ENCODE measurements around the gene VAV3. TPM values are rescaled to one million over a fixed set of nuclear protein-coding genes. Genes with fewer than 3 reads are reported as not detected.

The VAV3 gene
- total and polyA plus RNA-seq, 2 donors (not counting 1 experiment from before 2014, with no cell fraction given) = not detected

DNA sequence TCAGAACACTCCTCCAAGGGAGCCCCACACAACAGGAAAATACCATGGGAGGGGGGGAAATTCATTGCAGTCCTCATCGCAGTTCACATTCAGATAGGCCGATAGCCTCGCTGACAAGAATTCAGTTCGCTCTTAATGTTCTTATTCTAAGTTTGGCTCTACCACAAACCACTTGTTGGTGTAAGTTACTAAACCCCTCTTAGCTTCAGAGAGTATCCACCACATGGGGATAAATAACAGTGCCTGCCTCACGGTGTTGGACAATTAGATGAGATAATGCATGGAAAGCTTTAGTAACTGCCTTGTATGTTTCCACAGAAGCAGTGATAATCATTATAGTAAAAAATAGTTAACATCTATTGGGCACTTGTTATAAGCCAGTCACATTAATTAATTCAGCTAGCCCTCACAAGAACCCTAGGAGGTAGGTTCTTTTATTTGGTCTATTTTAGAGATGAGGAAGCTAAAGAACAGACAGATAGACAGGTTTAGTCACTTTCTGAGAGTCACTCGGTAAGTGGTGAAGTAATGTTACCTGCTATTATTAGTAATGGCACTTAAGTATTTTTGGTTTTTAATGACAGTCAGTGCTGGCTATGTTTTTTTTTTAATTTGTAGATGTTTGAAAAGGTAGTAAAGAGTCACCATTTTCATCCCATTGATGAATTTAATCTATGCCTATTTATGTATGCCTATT, 10.1 kb downstream of the VAV3 start:
- no peaks in the 10 kb centered on the region for H3K9me3 ChIP-seq (ENCODE audit: control insufficient read depth, insufficient read depth, low read depth, low read length)
- no peak for TF ChIP-seq EZH2 (IDR thresholded peaks at IDR 0.05; ENCODE audit: low read length, missing control alignments)
- TF ChIP-seq, protein P1, sequence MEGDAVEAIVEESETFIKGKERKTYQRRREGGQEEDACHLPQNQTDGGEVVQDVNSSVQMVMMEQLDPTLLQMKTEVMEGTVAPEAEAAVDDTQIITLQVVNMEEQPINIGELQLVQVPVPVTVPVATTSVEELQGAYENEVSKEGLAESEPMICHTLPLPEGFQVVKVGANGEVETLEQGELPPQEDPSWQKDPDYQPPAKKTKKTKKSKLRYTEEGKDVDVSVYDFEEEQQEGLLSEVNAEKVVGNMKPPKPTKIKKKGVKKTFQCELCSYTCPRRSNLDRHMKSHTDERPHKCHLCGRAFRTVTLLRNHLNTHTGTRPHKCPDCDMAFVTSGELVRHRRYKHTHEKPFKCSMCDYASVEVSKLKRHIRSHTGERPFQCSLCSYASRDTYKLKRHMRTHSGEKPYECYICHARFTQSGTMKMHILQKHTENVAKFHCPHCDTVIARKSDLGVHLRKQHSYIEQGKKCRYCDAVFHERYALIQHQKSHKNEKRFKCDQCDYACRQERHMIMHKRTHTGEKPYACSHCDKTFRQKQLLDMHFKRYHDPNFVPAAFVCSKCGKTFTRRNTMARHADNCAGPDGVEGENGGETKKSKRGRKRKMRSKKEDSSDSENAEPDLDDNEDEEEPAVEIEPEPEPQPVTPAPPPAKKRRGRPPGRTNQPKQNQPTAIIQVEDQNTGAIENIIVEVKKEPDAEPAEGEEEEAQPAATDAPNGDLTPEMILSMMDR (conservative IDR thresholded peaks at IDR 0.05 in 1 of 2, IDR thresholded peaks at IDR 0.05 in 1 of 2; ENCODE audit: low read depth in 1 of 2, low read length in 2 of 2) = no peak
- no peak overlapping the region for H3K27ac ChIP-seq (ENCODE audit: insufficient read depth, low read length)
- DNase-seq (ENCODE audit: low read depth in 2 of 2) = no peak
- H3K79me2 ChIP-seq (ENCODE audit: control insufficient read depth, insufficient read depth, low read length) = no peaks in the 10 kb centered on the region
- no peaks in the 10 kb centered on the region for H4K20me1 ChIP-seq (ENCODE audit: control insufficient read depth, extremely low read depth, insufficient read depth, low read length)
- H3K9ac ChIP-seq (ENCODE audit: insufficient read depth, low read length) = no peak overlapping the region
- H3K4me1 ChIP-seq (ENCODE audit: control insufficient read depth, extremely low read depth, insufficient read depth, low read length) = no peaks in the 10 kb centered on the region
- no peaks in the 10 kb centered on the region for H3K36me3 ChIP-seq (ENCODE audit: control insufficient read depth, insufficient read depth, low read length)
- H3K27me3 ChIP-seq (ENCODE audit: control insufficient read depth, insufficient read depth, low read length) = peaks cover 5% of the 10 kb centered on the region
- no peak overlapping the region for H3K4me2 ChIP-seq (ENCODE audit: extremely low read depth, insufficient read depth, low read length)
- H2AFZ ChIP-seq (ENCODE audit: low read length) = no peak overlapping the region
- H3K4me3 ChIP-seq (replicated peaks in 1 of 4; ENCODE audit: control extremely low read depth in 1 of 4, insufficient read depth in 1 of 4, low read depth in 3 of 4, low read length in 4 of 4) = no peak overlapping the region

DNA sequence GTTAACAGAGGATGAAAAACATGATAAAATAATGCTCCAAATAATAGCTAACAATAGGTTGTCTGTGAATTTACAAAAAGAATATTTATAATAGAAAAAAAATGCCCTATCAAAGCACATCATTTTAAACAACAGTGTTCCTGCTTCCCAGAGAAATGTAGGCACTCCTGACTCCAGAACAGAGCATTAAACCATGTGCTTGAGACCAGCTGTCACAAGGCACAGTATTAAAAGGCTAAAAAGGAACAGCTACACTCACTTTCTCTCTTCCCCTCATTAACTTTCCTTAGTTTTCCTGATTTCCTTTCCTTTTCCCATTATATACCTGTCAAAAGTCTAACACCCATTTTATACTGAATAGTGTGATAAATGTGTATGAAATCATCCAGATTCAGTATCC, 10.9 kb downstream of the VAV3 start:
- no peaks in the 10 kb centered on the region for H3K9me3 ChIP-seq (ENCODE audit: control insufficient read depth, insufficient read depth, low read depth, low read length)
- no peak overlapping the region for H3K4me2 ChIP-seq (ENCODE audit: extremely low read depth, insufficient read depth, low read length)
- H4K20me1 ChIP-seq (ENCODE audit: control insufficient read depth, extremely low read depth, insufficient read depth, low read length) = no peaks in the 10 kb centered on the region
- no peaks in the 10 kb centered on the region for H3K36me3 ChIP-seq (ENCODE audit: control insufficient read depth, insufficient read depth, low read length)
- no peak overlapping the region for H3K27ac ChIP-seq (ENCODE audit: insufficient read depth, low read length)
- H3K79me2 ChIP-seq (ENCODE audit: control insufficient read depth, insufficient read depth, low read length) = no peaks in the 10 kb centered on the region
- H3K4me3 ChIP-seq (replicated peaks in 1 of 4; ENCODE audit: control extremely low read depth in 1 of 4, insufficient read depth in 1 of 4, low read depth in 3 of 4, low read length in 4 of 4) = no peak overlapping the region
- TF ChIP-seq, protein P1 (conservative IDR thresholded peaks at IDR 0.05 in 1 of 2, IDR thresholded peaks at IDR 0.05 in 1 of 2; ENCODE audit: low read depth in 1 of 2, low read length in 2 of 2) = no peak
- TF ChIP-seq EZH2 (IDR thresholded peaks at IDR 0.05; ENCODE audit: low read length, missing control alignments) = no peak
- H3K4me1 ChIP-seq (ENCODE audit: control insufficient read depth, extremely low read depth, insufficient read depth, low read length) = no peaks in the 10 kb centered on the region
- H3K27me3 ChIP-seq (ENCODE audit: control insufficient read depth, insufficient read depth, low read length) = peaks cover 5% of the 10 kb centered on the region
- no peak overlapping the region for H2AFZ ChIP-seq (ENCODE audit: low read length)
- H3K9ac ChIP-seq (ENCODE audit: insufficient read depth, low read length) = no peak overlapping the region
- no peak for DNase-seq (ENCODE audit: low read depth in 2 of 2)

GRCh38 chr1:107953556-107953955, 11.4 kb downstream of the VAV3 start:
- Histone ChIP-seq H3K4me1 (ENCODE audit: control insufficient read depth, extremely low read depth, insufficient read depth, low read length) (no peaks in the 10 kb centered on the region), H3K4me2 (ENCODE audit: extremely low read depth, insufficient read depth, low read length) (no peak overlapping the region), H3K4me3 (replicated peaks in 1 of 4; ENCODE audit: control extremely low read depth in 1 of 4, insufficient read depth in 1 of 4, low read depth in 3 of 4, low read length in 4 of 4) (no peak overlapping the region), H3K9me3 (ENCODE audit: control insufficient read depth, insufficient read depth, low read depth, low read length) (no peaks in the 10 kb centered on the region), H3K9ac (ENCODE audit: insufficient read depth, low read length) (no peak overlapping the region), H3K79me2 (ENCODE audit: control insufficient read depth, insufficient read depth, low read length) (no peaks in the 10 kb centered on the region), H4K20me1 (ENCODE audit: control insufficient read depth, extremely low read depth, insufficient read depth, low read length) (no peaks in the 10 kb centered on the region), H3K36me3 (ENCODE audit: control insufficient read depth, insufficient read depth, low read length) (no peaks in the 10 kb centered on the region), H3K27me3 (ENCODE audit: control insufficient read depth, insufficient read depth, low read length) (peaks cover 5% of the 10 kb centered on the region), H2AFZ (ENCODE audit: low read length) (no peak overlapping the region), H3K27ac (ENCODE audit: insufficient read depth, low read length) (no peak overlapping the region)
- DNase-seq (ENCODE audit: low read depth in 2 of 2) = no peak
- TF ChIP-seq, protein P1 (conservative IDR thresholded peaks at IDR 0.05 in 1 of 2, IDR thresholded peaks at IDR 0.05 in 1 of 2; ENCODE audit: low read depth in 1 of 2, low read length in 2 of 2) = no peak
- no peak for TF ChIP-seq EZH2 (IDR thresholded peaks at IDR 0.05; ENCODE audit: low read length, missing control alignments)

Measured in fibroblast of lung (primary cell).